GM18526 (cell line): Measurements from ENCODE around the gene TCF4.

ENCODE experiments used
- POLR2A ChIP-seq: IDR thresholded peaks from 3 replicates; pipeline ENCODE4 v1.6.1; 2011; ENCODE audit not compliant: insufficient read length; ENCODE audit errors: extremely low read depth

TCF4 gene

DNA sequence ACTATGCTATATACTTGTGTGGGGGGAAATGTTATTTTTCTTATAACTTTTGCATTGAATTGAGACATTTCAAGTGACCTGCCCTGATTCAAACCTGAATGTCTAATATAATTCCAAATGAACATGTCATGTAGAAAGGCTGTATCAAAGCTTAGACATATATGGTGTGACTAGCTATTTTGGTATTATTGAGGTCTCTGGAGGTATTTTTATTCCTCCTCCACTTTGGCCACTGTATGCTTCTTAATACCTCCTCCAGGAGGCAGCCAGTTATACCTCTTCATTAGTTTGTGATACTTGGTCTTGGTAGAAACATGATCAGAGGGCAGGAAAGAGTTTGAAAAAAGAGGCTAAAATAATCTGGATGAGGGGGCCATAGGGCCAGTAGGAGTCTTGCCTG, 217.1 kb downstream of the TCF4 start:
- no peak for TF ChIP-seq POLR2A

DNA sequence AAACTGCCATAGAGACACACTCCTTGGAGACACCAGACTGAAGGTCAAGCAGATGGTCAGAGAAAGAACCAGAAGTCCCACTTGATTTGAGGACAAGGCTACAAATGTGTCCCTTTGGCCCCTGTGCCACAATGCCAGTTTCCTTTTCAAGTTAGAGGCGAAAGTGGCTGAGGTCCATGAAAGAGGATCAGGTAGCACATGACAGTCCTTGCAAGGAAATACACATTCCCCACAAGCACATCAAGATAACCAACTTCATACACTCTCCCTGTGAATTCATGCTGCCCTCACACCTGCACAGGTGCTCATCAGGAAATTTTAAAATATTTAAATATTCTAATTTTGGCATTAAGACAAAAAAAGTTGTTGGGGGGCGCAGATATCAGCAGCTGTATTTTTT, 218.6 kb downstream of the TCF4 start:
- no peak for TF ChIP-seq POLR2A

DNA sequence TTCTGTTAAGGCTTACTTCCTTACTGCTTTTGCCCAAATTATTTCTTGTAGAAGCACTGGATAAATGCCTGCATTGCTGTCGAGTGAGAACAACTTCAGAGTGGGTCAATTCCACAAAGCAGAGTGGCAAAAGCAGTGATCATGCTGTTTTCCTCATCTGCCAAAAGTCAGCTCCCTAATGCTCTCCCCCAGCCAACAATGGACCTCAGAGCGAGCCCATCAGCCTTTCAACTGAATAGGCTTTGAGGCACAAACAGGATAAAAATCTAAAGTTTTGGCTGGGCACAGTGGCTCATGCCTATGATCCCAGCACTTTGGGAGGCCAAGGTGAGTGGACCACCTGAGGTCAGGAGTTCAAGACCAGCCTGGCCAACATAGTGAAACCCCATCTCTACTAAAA, 222.7 kb downstream of the TCF4 start:
- no peak for TF ChIP-seq POLR2A

DNA sequence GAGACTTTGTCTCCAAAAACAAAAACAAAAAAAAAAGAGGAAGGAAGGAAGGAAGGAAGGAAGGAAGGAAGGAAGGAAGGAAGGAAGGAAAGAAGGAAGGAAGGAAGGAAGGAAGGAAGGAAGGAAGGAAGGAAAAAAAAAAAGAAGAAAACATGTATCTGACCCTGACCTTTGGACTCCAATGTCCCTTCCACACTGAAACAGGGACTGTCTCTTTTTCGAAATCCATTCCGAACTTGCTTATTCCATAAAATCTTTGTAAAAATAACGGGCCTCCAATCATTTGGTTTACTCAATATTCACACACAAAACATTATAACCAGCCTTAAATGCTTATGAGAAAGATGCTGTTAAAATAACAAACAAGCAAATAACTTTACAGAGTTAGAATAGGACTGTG, 225.7 kb downstream of the TCF4 start:
- no peak for TF ChIP-seq POLR2A

DNA sequence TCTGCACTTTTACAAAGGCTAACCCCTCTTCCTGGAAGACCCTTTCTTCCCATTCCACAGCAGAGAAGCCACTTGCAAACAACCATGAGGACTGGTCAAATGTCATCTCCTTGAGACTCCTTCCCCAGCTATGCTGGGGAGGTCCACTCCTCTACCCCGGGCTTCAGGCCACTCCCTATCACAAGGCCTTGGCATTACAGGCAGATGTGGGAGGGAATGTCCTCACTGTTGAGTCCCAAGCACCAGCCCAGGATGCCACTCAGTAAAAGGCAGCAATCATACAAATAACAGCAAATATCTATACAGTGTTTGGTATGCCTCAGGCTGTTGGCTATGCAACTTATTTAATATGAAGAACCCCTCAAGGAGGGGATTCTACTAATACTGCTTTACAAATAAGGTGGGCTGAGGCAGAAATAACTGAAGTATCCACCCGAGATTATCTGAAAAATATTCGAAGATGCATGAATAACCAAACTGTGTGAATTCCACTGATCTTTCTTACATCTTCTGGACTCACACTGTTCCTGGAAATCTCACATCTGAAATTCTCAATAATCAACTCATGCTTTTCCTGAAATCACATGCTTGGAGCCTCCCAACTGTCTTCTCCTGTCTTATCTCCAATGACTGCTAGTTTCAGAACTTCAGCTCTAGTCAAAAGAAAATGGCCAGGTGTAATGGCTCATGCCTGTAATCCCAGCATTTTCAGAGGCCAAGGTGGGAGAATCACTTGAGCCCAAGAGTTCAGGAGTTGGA, 226.3 kb downstream of the TCF4 start:
- TF ChIP-seq POLR2A = no peak

DNA sequence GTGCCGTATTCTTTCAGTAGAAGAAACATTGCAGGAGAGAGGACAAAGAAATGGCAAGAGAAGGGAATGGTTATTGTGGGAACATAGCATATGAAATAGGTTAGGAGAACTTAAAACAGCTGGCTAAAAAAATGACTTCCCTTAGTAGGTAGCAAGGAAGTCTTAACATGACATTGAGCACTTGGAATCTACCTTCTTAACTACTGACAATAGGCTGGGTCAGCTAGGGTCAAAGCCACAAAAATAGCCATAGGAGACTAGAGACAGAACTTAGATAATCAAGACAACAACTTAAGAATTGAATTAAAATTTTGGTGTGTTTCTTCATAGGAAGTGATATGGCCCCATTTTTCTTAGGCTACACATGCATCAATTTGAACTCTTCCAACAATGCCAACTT, 227.9 kb downstream of the TCF4 start:
- TF ChIP-seq POLR2A = no peak

DNA sequence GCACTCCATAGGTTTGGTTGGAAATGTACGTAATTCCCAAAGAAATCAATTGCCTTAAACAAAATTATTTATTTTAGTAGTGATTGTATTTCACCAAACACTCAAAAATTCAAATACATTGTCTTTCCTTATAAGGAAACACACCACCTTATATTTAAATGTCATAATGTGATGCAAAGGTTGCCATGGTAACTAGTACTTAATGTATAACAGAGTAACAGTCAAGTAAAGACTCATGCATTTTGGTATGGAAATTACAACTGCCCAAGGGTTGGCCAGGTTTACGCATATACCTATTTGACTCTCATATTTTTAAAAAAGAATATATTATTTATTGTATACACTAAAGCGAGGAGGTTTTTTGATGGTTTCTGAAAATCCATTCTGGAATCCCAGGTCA, 231.2 kb downstream of the TCF4 start:
- TF ChIP-seq POLR2A = no peak

DNA sequence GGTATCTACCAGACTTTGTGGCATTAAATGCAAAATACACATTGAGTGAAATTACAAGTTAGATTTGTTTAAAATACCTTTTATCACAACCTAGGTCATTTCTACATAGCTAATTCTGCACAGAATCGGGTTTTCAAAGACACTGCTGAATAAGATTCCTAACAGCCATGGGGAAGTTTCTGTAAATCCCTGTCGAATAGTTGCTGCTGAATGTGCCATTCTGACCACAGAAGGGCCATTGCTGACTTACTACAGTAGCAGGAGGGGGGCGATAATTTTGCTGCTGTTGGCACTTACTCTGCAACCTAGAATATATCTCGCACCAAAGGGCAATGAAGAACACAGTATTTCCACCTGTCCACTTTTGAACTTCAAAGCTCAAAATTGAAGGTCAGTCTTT, 232.8 kb downstream of the TCF4 start:
- no peak for TF ChIP-seq POLR2A

DNA sequence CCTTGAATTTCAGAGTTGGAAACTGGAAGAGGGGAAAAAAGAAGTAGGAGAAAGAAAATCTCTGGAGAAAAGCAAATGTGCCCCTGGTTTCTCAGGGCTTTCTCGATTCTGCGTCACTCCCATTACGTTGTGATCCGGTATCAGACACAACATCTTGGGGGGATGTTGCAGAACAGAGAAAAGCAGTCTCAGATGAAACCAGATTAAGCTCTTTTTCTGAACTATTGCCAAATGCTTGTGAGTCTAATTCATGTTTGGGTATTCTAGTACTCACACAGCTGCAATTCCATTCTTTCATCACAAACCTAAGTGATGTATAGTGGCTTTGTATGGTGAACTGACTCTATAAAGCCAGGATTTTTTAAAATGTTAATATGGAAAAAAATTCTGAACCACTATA, 233.2 kb downstream of the TCF4 start:
- TF ChIP-seq POLR2A = no peak

DNA sequence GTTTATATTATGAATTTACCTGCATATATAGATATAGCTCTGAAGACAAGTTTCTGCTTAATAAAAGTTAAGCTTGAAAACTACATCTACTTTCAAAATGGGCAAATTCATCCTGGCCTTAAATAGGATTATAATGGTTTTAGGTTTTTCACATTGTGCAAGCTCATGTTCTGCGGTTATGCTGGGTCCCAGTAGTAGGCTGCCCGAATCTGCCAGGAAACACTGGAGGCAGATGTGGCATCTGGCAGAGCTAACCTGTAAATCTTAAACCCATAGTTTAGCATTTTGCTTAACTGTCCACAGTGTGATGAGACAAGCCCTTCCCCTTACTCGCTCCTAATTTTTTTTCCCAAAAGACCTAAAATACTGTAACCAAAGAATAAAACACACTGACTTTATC, 234.2 kb downstream of the TCF4 start:
- no peak for TF ChIP-seq POLR2A

DNA sequence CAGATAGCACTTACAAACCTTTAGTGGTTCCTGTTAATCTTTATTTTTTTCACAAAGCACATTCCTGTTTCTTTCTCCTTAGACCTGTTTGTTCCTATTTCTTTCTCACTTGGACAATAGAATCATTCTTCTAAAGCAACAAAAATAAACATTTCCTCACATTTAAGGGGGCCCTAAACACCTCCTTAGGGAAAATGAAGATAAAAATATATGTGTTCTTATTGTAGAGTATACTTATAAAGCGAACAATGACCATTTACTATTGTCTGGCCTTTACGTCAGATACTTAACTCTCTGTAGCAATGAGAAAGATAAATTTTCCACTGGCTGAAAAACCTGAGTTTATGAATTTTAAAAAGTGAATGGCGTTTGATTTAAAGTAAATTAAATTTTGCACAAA, 234.6 kb downstream of the TCF4 start:
- TF ChIP-seq POLR2A = no peak

DNA sequence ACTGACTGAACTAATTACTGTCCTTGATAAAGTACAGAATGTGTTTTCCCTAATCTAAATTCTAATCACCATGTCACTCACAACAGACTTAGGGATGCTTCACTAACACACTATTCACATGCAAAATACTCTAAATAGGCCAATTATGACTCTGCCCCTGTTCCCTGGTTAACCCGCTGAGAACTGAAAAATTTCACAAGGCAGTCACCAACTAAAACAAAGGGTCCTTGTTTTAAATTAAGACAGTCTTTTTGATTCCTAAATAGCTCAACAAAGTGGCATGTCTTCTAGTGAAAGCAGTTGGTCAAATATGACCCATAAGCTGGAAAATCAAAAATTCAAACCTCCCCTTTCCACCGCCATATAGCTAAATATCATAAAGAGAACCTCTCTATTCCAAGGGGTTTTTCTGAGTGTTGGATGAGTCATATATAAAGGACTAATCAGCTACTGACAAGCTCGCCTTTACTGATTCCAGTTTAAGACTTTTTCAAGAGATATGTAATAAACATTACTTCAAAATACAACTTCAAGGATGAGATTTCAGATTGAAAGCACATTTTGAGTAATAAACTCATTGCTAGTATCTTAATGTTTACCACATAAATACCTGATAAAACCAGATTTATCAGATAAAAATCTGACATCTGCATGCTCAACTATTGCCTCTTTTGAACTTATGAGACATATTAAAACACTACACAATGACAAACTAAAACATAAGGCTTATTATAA, 235.8 kb downstream of the TCF4 start:
- no peak for TF ChIP-seq POLR2A

DNA sequence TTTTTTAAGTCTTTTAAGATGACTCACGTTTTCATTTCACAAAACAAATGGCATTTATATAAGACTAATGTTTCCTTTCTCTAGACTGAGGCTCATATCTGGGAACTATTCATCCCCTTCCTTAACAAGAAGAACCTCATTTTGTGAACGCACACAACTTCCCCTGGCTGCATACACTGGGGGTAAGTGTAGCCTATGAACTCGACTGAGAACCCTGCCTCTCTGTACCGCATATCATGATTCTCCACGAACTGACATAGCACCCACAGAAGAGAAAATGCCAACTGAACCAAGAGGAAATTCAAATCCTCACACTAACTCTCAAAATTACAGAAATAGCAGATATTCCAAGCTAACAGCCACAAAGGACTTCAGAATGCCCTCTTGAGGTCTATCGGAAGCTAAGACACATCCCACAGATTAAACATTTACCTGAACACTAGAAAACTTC, 236.7 kb downstream of the TCF4 start:
- TF ChIP-seq POLR2A = no peak

DNA sequence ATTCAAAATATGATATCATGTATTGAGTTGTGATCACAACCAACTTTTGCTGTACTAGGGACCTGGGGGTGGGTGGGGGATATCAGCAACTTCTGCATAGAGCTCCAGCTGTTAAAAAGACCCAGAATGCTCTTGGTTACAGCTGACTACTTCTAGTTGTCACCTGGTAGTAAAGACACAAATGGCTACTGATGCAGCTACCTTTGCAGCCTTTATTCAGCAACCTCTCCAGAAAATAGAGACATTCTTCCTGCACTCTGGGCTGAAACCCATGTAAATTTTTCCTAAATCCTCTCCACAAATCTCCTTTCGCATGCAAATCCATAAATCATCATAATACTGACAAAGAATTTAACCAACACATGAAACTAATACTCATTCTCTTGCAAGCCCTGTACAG, 238.3 kb downstream of the TCF4 start:
- TF ChIP-seq POLR2A = no peak

DNA sequence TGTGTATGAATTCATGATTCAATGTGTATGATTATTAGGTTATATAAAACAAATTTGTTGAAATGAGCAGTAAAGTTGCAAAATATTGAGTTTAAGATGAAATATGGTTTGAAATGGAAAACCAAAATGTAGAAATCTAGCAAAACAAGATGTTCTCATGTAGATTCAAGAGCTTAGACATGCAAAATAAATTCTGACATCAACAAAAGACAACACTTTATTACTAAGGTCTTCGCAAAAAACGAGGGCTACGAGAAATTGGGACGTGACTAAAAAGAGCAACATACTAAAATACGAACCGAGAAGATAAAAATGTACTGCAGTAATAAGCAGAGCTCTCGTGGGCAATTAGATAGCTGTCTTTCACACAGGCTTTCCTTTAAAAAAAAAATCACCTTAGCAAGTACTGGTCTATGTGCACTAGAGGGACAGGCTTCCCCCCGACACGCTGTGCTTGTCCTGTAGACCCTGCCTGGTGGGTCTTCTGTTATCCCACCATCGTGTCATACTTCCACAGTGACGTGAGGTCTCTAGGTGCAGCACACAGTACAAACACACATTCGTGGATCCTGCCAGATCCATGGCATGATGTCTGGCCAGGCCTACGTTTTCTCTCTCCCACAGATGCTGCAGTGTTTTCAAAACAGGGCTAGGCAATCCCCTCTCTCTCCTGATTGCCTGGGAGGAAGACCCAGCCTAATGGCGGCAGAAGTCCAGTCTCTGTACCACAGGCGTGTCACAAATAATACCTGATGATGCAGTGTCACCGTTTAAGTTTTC, 240.8 kb downstream of the TCF4 start:
- TF ChIP-seq POLR2A = no peak

DNA sequence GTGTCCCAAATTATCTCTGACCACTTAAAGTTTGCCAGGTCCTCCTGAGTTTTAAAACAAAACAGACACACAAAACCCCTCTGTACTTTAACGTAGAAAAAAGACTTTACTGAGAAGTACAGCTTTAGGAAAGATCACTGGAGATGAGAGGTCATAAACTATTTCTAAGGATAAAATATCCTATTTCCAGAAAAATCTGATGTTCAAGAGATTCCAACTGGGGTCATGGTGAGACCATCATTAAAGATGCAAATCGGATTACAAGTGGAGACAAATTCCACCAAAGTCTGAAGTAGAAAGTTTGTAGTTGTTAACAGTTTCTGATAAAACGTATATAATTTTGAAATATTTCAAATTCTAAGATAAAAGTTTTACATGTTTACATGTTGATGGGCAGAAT, 241.6 kb downstream of the TCF4 start:
- TF ChIP-seq POLR2A = no peak
